ENCODE results near the gene PIK3CD. TPM values are rescaled to one million over a fixed set of nuclear protein-coding genes. Genes with fewer than 3 reads are reported as not detected.

Gene PIK3CD
- total RNA-seq, 1 experiment from 2014 or later = 4.5 TPM

- DNase-seq (no peak), ATAC-seq (no peak)
- H3K27ac ChIP-seq (ENCODE audit: low read length) = no peak overlapping the region
- TF ChIP-seq EZH2phosphoT487 (IDR thresholded peaks at IDR 0.05; ENCODE audit: borderline replicate concordance, low read length) = no peak
- no peak for TF ChIP-seq CTCF (conservative IDR thresholded peaks at IDR 0.05; ENCODE audit: low read depth, low read length)
- no peak for TF ChIP-seq EZH2 (IDR thresholded peaks at IDR 0.05; ENCODE audit: low read length, unreplicated experiment)
- ChIA-PET CTCF (no interaction called here), POLR2A (ENCODE audit: unreplicated experiment) (no interaction called here)
- H3K4me1 ChIP-seq (ENCODE audit: insufficient read depth, low read length) = no peaks in the 10 kb centered on the region
- no peaks in the 10 kb centered on the region for H3K9me2 ChIP-seq (replicated peaks; ENCODE audit: low read length)
- intact Hi-C loops (cut with micrococcal nuclease) = no loop called here
- no peak overlapping the region for H2AFZ ChIP-seq (ENCODE audit: low read length)
- no peaks in the 10 kb centered on the region for H3K9me3 ChIP-seq (ENCODE audit: low read length)
- no TSS peak for BruUV-seq (replicated peaks)
- no peaks in the 10 kb centered on the region for H3F3A ChIP-seq (ENCODE audit: low read length, unreplicated experiment)
- H3K4me3 ChIP-seq (ENCODE audit: low read length) = no peak overlapping the region
- H3K4me2 ChIP-seq (ENCODE audit: low read length) = no peak overlapping the region
- H3K27me3 ChIP-seq (ENCODE audit: low read length) = no peaks in the 10 kb centered on the region
- no peak overlapping the region for H3K9ac ChIP-seq (ENCODE audit: low read length)
- no peaks in the 10 kb centered on the region for H3K36me3 ChIP-seq (ENCODE audit: low read depth, low read length)
- H3K79me2 ChIP-seq (ENCODE audit: low read length) = no peaks in the 10 kb centered on the region
- no peaks in the 10 kb centered on the region for H4K20me1 ChIP-seq (ENCODE audit: low read length)
These were observed 13.7 kb downstream of the PIK3CD start for GRCh38 chr1:9665193-9665592.

- Histone ChIP-seq H3K4me1 (ENCODE audit: insufficient read depth, low read length) (peaks cover 13% of the 10 kb centered on the region), H3K9me3 (ENCODE audit: low read length) (no peaks in the 10 kb centered on the region), H3F3A (ENCODE audit: low read length, unreplicated experiment) (no peaks in the 10 kb centered on the region), H3K9ac (ENCODE audit: low read length) (no peak overlapping the region), H4K20me1 (ENCODE audit: low read length) (no peaks in the 10 kb centered on the region), H3K4me3 (ENCODE audit: low read length) (no peak overlapping the region), H3K79me2 (ENCODE audit: low read length) (no peaks in the 10 kb centered on the region), H2AFZ (ENCODE audit: low read length) (no peak overlapping the region), H3K36me3 (ENCODE audit: low read depth, low read length) (no peaks in the 10 kb centered on the region), H3K4me2 (ENCODE audit: low read length) (no peak overlapping the region), H3K27me3 (ENCODE audit: low read length) (no peaks in the 10 kb centered on the region), H3K27ac (ENCODE audit: low read length) (no peak overlapping the region), H3K9me2 (replicated peaks; ENCODE audit: low read length) (no peaks in the 10 kb centered on the region)
- TF ChIP-seq CTCF (conservative IDR thresholded peaks at IDR 0.05; ENCODE audit: low read depth, low read length) = no peak
- TF ChIP-seq EZH2 (IDR thresholded peaks at IDR 0.05; ENCODE audit: low read length, unreplicated experiment) = no peak
- TF ChIP-seq EZH2phosphoT487 (IDR thresholded peaks at IDR 0.05; ENCODE audit: borderline replicate concordance, low read length) = no peak
- DNase-seq (no peak), ATAC-seq (no peak)
- POLR2A ChIA-PET (ENCODE audit: unreplicated experiment) = no interaction called here
- CTCF ChIA-PET = no interaction called here
- BruUV-seq (replicated peaks) = no TSS peak
- intact Hi-C loops (cut with micrococcal nuclease) = no loop called here
These were observed 16.5 kb downstream of the PIK3CD start for GRCh38 chr1:9668080-9668479.

- Histone ChIP-seq H3K79me2 (ENCODE audit: low read length) (no peaks in the 10 kb centered on the region), H3K27me3 (ENCODE audit: low read length) (no peaks in the 10 kb centered on the region), H3F3A (ENCODE audit: low read length, unreplicated experiment) (no peaks in the 10 kb centered on the region), H2AFZ (ENCODE audit: low read length) (no peak overlapping the region), H4K20me1 (ENCODE audit: low read length) (no peaks in the 10 kb centered on the region), H3K27ac (ENCODE audit: low read length) (no peak overlapping the region), H3K36me3 (ENCODE audit: low read depth, low read length) (no peaks in the 10 kb centered on the region), H3K4me2 (ENCODE audit: low read length) (no peak overlapping the region), H3K9me3 (ENCODE audit: low read length) (no peaks in the 10 kb centered on the region), H3K4me3 (ENCODE audit: low read length) (no peak overlapping the region), H3K9me2 (replicated peaks; ENCODE audit: low read length) (no peaks in the 10 kb centered on the region), H3K9ac (ENCODE audit: low read length) (no peak overlapping the region), H3K4me1 (ENCODE audit: insufficient read depth, low read length) (peaks cover 23% of the 10 kb centered on the region)
- ChIA-PET POLR2A (ENCODE audit: unreplicated experiment) (no interaction called here), CTCF (no interaction called here)
- no peak for TF ChIP-seq EZH2phosphoT487 (IDR thresholded peaks at IDR 0.05; ENCODE audit: borderline replicate concordance, low read length)
- TF ChIP-seq EZH2 (IDR thresholded peaks at IDR 0.05; ENCODE audit: low read length, unreplicated experiment) = no peak
- TF ChIP-seq CTCF (conservative IDR thresholded peaks at IDR 0.05; ENCODE audit: low read depth, low read length) = no peak
- BruUV-seq (replicated peaks) = no TSS peak
- DNase-seq (no peak), ATAC-seq (no peak)
- intact Hi-C loops (cut with micrococcal nuclease) = no loop called here
These were observed 18.6 kb downstream of the PIK3CD start for GRCh38 chr1:9670085-9670484.
